ENCODE results near the gene MDK.

Gene MDK

GRCh38 chr11:46383974-46384701 is 2.7 kb downstream of the MDK start:
- no peak for DNase-seq

- DNase-seq = no peak
Observed at GRCh38 chr11:46385169-46386004, 3.9 kb downstream of the MDK start.

- DNase-seq = no peak
Observed at GRCh38 chr11:46386005-46386578, 4.6 kb downstream of the MDK start.

GRCh38 chr11:46386674-46387073 is 5.2 kb downstream of the MDK start:
- DNase-seq = no peak

- DNase-seq = no peak
Observed at GRCh38 chr11:46387456-46387855, 6.0 kb downstream of the MDK start.

GRCh38 chr11:46387919-46388618 is 6.6 kb downstream of the MDK start:
- DNase-seq = no peak

GRCh38 chr11:46388619-46389449 is 7.4 kb downstream of the MDK start:
- no peak for DNase-seq

GRCh38 chr11:46389450-46390330 is 8.2 kb downstream of the MDK start:
- peak; percentile 13 for DNase-seq

GRCh38 chr11:46390331-46391171 is 9.1 kb downstream of the MDK start:
- no peak for DNase-seq

GRCh38 chr11:46391186-46391577 is 9.7 kb downstream of the MDK start:
- no peak for DNase-seq

- DNase-seq = no peak
Observed at GRCh38 chr11:46391578-46392420, 10.3 kb downstream of the MDK start, which contains the start of gene CHRM4. CHRM4 (minus strand) TSS chr11:46391776; CDS start chr11:46386557, 5,219 bp downstream.

- peak; percentile 61 for DNase-seq
Observed at GRCh38 chr11:46392421-46393230, 11.2 kb downstream of the MDK start.

GRCh38 chr11:46393231-46393616 is 11.8 kb downstream of the MDK start:
- DNase-seq = no peak

- DNase-seq = no peak
Observed at GRCh38 chr11:46393759-46394158, 12.3 kb downstream of the MDK start.

GRCh38 chr11:46397526-46397925 is 16.1 kb downstream of the MDK start:
- DNase-seq = no peak

GRCh38 chr11:46402957-46403902 is 21.8 kb downstream of the MDK start:
- DNase-seq = no peak

GRCh38 chr11:46404476-46405017 is 23.1 kb downstream of the MDK start:
- no peak for DNase-seq
